CD8-positive, alpha-beta memory T cell (primary cell): Measurements from ENCODE around the gene SLC39A9. TPM values are rescaled to one million over a fixed set of nuclear protein-coding genes. Genes with fewer than 3 reads are reported as not detected.
"Not testable (repeated sequence)": the region's sequence is repeated elsewhere in the genome, so short reads cannot be mapped to it uniquely, and the experiment has no call there.

Source experiments
- CTCF ChIA-PET: fragments of 350-600 bp; sonication (Branson Sonifier 250); formaldehyde crosslinking; loops from one replicate; lab custom pipeline; 2021; ENCODE audit warnings: antibody characterized with exemption; lab: Charles Lee
- POLR2A ChIA-PET: fragments of 350-600 bp; sonication (Branson Sonifier 250); formaldehyde crosslinking; loops from one replicate; lab custom pipeline; 2021; ENCODE audit warnings: antibody characterized with exemption; lab: Charles Lee
- DNase-seq, 5 donors: peaks; one replicate each; pipeline versions ENCODE4 v3.0.0 to v3.0.0-alpha.2; 2020 to 2022; ENCODE audit warnings: mixed read lengths in 1 of 5
- H3K27ac ChIP-seq: one replicate; pipeline ENCODE4 v1.7.0; 2013; ENCODE audit warnings: low read depth, mild to moderate bottlenecking, low read length, moderate library complexity
- H3K27me3 ChIP-seq: 2 replicates; pipeline ENCODE4 v1.7.0; 2013; ENCODE audit warnings: low read length, mild to moderate bottlenecking; ENCODE audit not compliant: insufficient read depth, poor library complexity, severe bottlenecking
- H3K36me3 ChIP-seq: 2 replicates; pipeline ENCODE4 v1.7.0; 2013; ENCODE audit warnings: mild to moderate bottlenecking, low read length, moderate library complexity; ENCODE audit not compliant: insufficient read depth
- H3K4me1 ChIP-seq: 2 replicates; pipeline ENCODE4 v1.7.0; 2013; ENCODE audit warnings: mild to moderate bottlenecking, low read length, moderate library complexity; ENCODE audit not compliant: insufficient read depth
- H3K4me3 ChIP-seq: 2 replicates; pipeline ENCODE4 v1.7.0; 2013; ENCODE audit warnings: mild to moderate bottlenecking, low read length
- H3K9me3 ChIP-seq: 2 replicates; pipeline ENCODE4 v1.7.0; 2013; ENCODE audit warnings: mild to moderate bottlenecking, low read length
- H3K27ac Mint-ChIP-seq, 8 donors: one replicate each; pipeline ENCODE4 v1.8.0; 2020 to 2021; ENCODE audit warnings: mixed read lengths in 8 of 8, mild to moderate bottlenecking in 6 of 8, inconsistent platforms in 3 of 8, moderate library complexity in 3 of 8
- H3K27me3 Mint-ChIP-seq, 2 donors: one replicate each; pipeline ENCODE4 v1.8.0; 2020 to 2021; ENCODE audit warnings: mixed read lengths in 2 of 2, mild to moderate bottlenecking in 1 of 2, moderate library complexity in 1 of 2
- H3K36me3 Mint-ChIP-seq, 3 donors: one replicate each; pipeline ENCODE4 v1.8.0; 2020 to 2021; ENCODE audit warnings: mixed read lengths in 3 of 3, inconsistent platforms in 1 of 3, mild to moderate bottlenecking in 1 of 3
- H3K4me1 Mint-ChIP-seq, 3 donors: one replicate each; pipeline ENCODE4 v1.8.0; 2020 to 2021; ENCODE audit warnings: mixed read lengths in 3 of 3, inconsistent platforms in 1 of 3, mild to moderate bottlenecking in 1 of 3
- H3K4me3 Mint-ChIP-seq, 7 donors: one replicate each; pipeline ENCODE4 v1.8.0; 2020 to 2021; ENCODE audit warnings: mixed read lengths in 7 of 7, mild to moderate bottlenecking in 6 of 7, moderate library complexity in 4 of 7, inconsistent platforms in 2 of 7
- H3K9me3 Mint-ChIP-seq, 5 donors: one replicate each; pipeline ENCODE4 v1.8.0; 2020 to 2022; ENCODE audit warnings: mixed read lengths in 5 of 5, mild to moderate bottlenecking in 3 of 5, moderate library complexity in 2 of 5, inconsistent platforms in 1 of 5
- polyA plus RNA-seq: library from polyadenylated mRNA; unstranded; fragments of 300-500 nt; fragmentation: Illumina TruSeq; gene quantifications from one replicate; pipeline ENCODE4 v1.2.3, GENCODE V29; 2021
- total RNA-seq, 2 experiments: library from RNA; stranded (reverse); gene quantifications; one replicate each; pipeline ENCODE4 v1.2.3, GENCODE V29; 2021

Gene SLC39A9
- total and polyA plus RNA-seq, 3 experiments from 2014 or later: 18.9 to 53.6 (median 51.3) TPM

DNA sequence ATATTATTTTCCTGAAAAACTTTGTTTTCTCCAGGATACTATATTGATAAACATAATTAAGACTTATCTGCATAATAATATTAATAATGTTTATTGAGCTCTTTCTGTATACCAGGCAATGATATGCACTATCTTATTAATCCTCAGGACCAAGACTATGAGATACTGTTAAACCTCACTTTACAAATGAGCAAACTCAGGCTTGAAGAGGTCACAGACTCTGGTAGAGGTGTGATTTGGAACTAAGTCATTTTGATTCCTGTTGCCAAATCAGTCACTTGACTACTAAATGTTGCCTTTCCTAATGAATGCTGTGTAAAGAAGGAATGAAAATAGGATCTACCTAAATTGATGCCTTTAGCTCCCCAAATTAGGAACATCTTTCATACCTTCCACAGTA is 7.3 kb downstream of the SLC39A9 start:
- POLR2A ChIA-PET: no interaction called here

DNA sequence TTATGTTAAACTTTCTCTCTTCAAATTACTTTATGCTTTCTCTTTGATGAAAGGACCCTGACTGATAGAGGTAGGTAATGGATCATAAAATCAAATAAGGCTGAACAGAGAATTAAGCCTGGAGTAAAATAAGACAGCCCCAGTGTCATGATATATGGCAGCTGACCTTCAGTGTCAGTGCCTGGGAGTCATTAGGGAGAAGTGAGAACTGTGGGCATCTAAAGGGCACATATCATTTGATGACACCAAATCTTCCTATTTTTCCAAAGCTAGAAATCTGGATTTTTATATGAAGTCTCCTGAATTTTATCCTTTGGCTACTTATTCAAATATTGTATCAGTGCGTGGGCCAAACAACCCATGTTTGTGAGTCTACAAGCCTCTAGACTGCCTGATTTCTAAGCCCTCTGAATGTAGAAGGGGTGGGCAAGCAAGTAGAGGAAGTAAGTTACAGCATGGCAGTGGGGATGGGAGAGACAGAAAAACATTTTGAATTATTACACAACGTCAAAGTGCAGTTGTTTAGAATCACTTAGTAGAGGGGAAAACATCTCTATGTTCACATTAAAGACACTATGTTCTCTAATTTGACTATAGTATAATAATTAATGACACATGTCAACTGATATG is 10.0 kb downstream of the SLC39A9 start:
- Histone ChIP-seq H3K27me3 (no peaks in the 10 kb centered on the region), H3K9me3 (no peaks in the 10 kb centered on the region), H3K4me1 (no peaks in the 10 kb centered on the region), H3K36me3 (no peaks in the 10 kb centered on the region), H3K4me3 (no peak overlapping the region), H3K27ac (no peak overlapping the region)
- peaks cover 4 to 23% (median 6%) of the 10 kb centered on the region in 3 donors for H3K36me3 Mint-ChIP-seq
- H3K27me3 Mint-ChIP-seq: no peaks in the 10 kb centered on the region
- no peak overlapping the region for H3K4me3 Mint-ChIP-seq
- ChIA-PET POLR2A (no interaction called here), CTCF (no interaction called here)
- H3K27ac Mint-ChIP-seq: no peak overlapping the region
- peaks cover 19 to 58% (median 37%) of the 10 kb centered on the region in 3 donors for H3K4me1 Mint-ChIP-seq
- DNase-seq: no peak
- no peaks in the 10 kb centered on the region for H3K9me3 Mint-ChIP-seq

More for the DNA sequence above, 7.3 kb downstream of the SLC39A9 start:
- Histone ChIP-seq H3K4me1 (peaks cover 12% of the 10 kb centered on the region), H3K9me3 (no peaks in the 10 kb centered on the region), H3K36me3 (no peaks in the 10 kb centered on the region), H3K27me3 (no peaks in the 10 kb centered on the region), H3K4me3 (no peak overlapping the region), H3K27ac (no peak overlapping the region)
- no peaks in the 10 kb centered on the region for H3K9me3 Mint-ChIP-seq
- H3K27me3 Mint-ChIP-seq: no peaks in the 10 kb centered on the region
- H3K27ac Mint-ChIP-seq: no peak overlapping the region
- CTCF ChIA-PET: no interaction called here
- H3K4me3 Mint-ChIP-seq: no peak overlapping the region
- DNase-seq: no peak
- H3K4me1 Mint-ChIP-seq: peaks cover 23 to 67% (median 48%) of the 10 kb centered on the region in 3 donors
- peaks cover 4 to 23% (median 6%) of the 10 kb centered on the region in 3 donors for H3K36me3 Mint-ChIP-seq

DNA sequence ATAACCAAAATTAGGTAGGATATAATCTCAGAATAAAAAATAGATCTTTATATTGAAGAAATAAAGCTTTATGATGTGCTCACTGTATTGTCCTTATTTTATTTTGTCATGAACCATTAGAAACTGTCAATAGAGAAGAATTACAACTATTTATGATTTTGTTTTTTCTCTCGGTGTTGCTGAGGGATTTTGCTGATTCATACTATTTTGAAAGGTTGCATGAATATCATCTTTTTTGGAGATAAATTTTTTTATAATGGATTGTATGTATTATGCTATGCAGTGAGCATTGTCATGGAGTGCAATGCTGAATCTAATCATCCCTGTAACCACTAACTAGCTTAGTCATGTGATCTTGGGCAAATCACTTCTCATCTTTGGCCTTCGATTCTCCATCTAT is 15.0 kb downstream of the SLC39A9 start:
- no peak overlapping the region for H3K27ac Mint-ChIP-seq

DNA sequence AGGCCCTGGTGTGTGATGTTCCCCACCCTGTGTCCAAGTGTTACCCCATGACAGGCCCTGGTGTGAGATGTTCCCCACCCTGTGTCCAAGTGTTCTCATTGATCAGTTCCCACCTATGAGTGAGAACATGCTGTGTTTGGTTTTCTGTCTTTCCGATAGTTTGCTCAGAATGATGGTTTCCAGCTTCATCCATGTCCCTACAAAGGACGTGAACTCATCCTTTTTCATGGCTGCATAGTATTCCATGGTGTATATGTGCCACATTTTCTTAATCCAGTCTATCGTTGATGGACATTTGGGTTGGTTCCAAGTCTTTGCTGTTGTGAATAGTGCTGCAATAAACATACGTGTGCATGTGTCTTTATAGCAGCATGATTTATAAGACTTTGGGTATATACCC is 17.6 kb downstream of the SLC39A9 start:
- H3K27ac ChIP-seq, H3K9me3 ChIP-seq, H3K4me3 ChIP-seq, H3K36me3 ChIP-seq, CTCF ChIA-PET, H3K27me3 Mint-ChIP-seq, H3K27ac Mint-ChIP-seq, H3K4me1 ChIP-seq, H3K27me3 ChIP-seq, H3K9me3 Mint-ChIP-seq, H3K4me3 Mint-ChIP-seq, POLR2A ChIA-PET, DNase-seq, H3K36me3 Mint-ChIP-seq: not testable (repeated sequence)
- H3K4me1 Mint-ChIP-seq: peaks cover 46 to 67% (median 48%) of the 10 kb centered on the region in 3 donors

More for the DNA sequence above, 15.0 kb downstream of the SLC39A9 start:
- Histone ChIP-seq H3K27ac (no peak overlapping the region), H3K27me3 (no peaks in the 10 kb centered on the region), H3K4me1 (no peaks in the 10 kb centered on the region), H3K9me3 (no peaks in the 10 kb centered on the region), H3K36me3 (no peaks in the 10 kb centered on the region), H3K4me3 (no peak overlapping the region)
- CTCF ChIA-PET: no interaction called here
- H3K4me1 Mint-ChIP-seq: peaks cover 27 to 55% (median 40%) of the 10 kb centered on the region in 3 donors
- POLR2A ChIA-PET: no interaction called here
- no peak for DNase-seq
- H3K27me3 Mint-ChIP-seq: peaks cover 0 to 1% of the 10 kb centered on the region in 2 donors
- no peak overlapping the region for H3K4me3 Mint-ChIP-seq
- peaks cover 0 to 8% (median 6%) of the 10 kb centered on the region in 3 donors for H3K36me3 Mint-ChIP-seq
- peaks cover 0 to 5% (median 3%) of the 10 kb centered on the region in 5 donors for H3K9me3 Mint-ChIP-seq

DNA sequence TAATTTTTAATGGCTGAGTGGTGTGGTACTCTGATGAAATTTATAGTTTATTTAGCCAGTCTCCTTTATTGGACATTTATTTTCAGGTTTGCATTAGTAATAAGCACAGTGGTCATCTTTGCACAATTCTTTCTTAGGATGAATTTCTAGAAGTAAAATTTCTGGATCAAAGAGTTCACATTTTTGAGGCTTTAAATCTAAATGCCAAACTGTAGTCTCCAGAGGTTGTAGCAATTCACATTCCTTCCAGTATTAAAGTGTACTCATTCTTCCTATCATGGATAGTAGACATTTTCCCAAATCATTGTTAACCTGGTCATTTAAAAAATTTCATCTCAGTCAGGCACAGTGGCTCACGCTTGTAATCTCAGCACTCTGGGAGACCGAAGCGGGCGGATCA is 24.8 kb downstream of the SLC39A9 start:
- Histone ChIP-seq H3K36me3 (peaks cover 33% of the 10 kb centered on the region), H3K27me3 (no peaks in the 10 kb centered on the region), H3K9me3 (no peaks in the 10 kb centered on the region), H3K27ac (no peak overlapping the region), H3K4me3 (no peak overlapping the region), H3K4me1 (no peaks in the 10 kb centered on the region)
- H3K27ac Mint-ChIP-seq: no peak overlapping the region
- H3K36me3 Mint-ChIP-seq: peaks cover 16 to 49% (median 21%) of the 10 kb centered on the region in 3 donors
- no peak overlapping the region for H3K4me3 Mint-ChIP-seq
- POLR2A ChIA-PET: no interaction called here
- DNase-seq: no peak
- CTCF ChIA-PET: no interaction called here
- H3K9me3 Mint-ChIP-seq: no peaks in the 10 kb centered on the region
- peaks cover 29 to 36% (median 31%) of the 10 kb centered on the region in 3 donors for H3K4me1 Mint-ChIP-seq
- no peaks in the 10 kb centered on the region for H3K27me3 Mint-ChIP-seq

DNA sequence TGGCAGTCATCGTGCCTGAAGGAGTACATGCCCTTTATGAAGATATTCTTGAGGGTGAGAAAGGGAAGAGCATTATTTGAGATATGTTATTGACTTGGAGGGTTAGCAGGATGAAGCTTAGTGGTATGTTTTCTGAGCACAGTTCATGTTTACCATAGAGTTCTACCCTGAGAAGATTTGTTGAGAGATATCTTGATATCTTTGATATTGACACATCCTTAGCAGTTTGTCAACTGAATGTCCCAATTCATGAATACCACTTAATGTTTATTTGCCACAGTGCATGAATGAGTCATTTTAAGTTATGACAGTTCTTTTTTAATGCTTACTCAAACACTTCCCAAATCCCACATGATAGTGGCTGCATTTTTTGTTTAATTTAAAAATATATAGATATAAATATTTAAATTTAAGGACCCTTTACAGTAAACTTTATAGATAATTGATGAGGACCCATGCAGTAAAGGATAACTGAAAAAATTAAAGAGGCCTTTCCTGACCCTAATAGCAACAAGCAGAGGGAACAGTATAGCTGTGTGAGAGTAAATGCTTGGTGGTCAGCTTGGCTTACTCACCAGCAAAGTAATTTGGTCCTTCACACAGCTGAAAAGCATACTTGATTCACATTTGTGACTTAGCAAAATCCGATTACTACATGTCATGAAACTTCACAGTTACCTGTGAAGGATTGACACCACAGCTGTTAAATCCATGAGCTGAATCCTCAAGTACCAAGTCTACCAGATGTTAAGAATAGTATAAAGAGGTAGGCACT is 25.8 kb downstream of the SLC39A9 start:
- Histone ChIP-seq H3K4me3 (no peak overlapping the region), H3K4me1 (no peaks in the 10 kb centered on the region), H3K27me3 (no peaks in the 10 kb centered on the region), H3K9me3 (no peaks in the 10 kb centered on the region), H3K27ac (no peak overlapping the region), H3K36me3 (peaks cover 33% of the 10 kb centered on the region)
- Mint-ChIP-seq H3K36me3 (peaks cover 20 to 58% (median 25%) of the 10 kb centered on the region in 3 donors), H3K27me3 (no peaks in the 10 kb centered on the region), H3K9me3 (no peaks in the 10 kb centered on the region), H3K27ac (peak overlapping the region in 1 of 8 donors; percentile 9), H3K4me3 (no peak overlapping the region), H3K4me1 (peaks cover 19 to 30% (median 20%) of the 10 kb centered on the region in 3 donors)
- no peak for DNase-seq
- CTCF ChIA-PET: no interaction called here
- POLR2A ChIA-PET: no interaction called here

DNA sequence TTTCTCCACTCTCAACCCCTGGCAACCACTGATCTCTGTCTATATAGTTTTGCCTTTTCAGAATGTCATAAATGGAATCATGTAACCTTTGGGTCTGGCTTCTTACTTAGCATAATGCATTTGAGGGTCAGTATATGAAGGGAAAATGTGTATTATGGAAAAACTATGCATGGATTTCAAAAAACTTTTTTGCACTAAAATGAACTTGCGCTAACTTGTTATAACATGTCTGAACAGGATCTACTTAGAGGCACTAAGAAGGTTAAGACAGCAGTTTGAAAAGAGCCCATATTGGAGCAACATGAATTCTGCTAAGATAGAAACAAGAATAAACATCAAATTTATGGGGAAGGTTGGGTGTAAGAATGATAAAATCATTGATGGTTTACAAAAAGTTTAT is 29.1 kb downstream of the SLC39A9 start:
- H3K36me3 Mint-ChIP-seq: peaks cover 25 to 62% (median 27%) of the 10 kb centered on the region in 3 donors
- no peaks in the 10 kb centered on the region for H3K27me3 Mint-ChIP-seq
- Histone ChIP-seq H3K36me3 (peaks cover 33% of the 10 kb centered on the region), H3K27ac (no peak overlapping the region), H3K4me1 (no peaks in the 10 kb centered on the region), H3K27me3 (no peaks in the 10 kb centered on the region), H3K9me3 (no peaks in the 10 kb centered on the region), H3K4me3 (no peak overlapping the region)
- DNase-seq: no peak
- no peaks in the 10 kb centered on the region for H3K9me3 Mint-ChIP-seq
- no peak overlapping the region for H3K4me3 Mint-ChIP-seq
- ChIA-PET POLR2A (no interaction called here), CTCF (no interaction called here)
- H3K4me1 Mint-ChIP-seq: peaks cover 10 to 29% (median 11%) of the 10 kb centered on the region in 3 donors
- no peak overlapping the region for H3K27ac Mint-ChIP-seq

DNA sequence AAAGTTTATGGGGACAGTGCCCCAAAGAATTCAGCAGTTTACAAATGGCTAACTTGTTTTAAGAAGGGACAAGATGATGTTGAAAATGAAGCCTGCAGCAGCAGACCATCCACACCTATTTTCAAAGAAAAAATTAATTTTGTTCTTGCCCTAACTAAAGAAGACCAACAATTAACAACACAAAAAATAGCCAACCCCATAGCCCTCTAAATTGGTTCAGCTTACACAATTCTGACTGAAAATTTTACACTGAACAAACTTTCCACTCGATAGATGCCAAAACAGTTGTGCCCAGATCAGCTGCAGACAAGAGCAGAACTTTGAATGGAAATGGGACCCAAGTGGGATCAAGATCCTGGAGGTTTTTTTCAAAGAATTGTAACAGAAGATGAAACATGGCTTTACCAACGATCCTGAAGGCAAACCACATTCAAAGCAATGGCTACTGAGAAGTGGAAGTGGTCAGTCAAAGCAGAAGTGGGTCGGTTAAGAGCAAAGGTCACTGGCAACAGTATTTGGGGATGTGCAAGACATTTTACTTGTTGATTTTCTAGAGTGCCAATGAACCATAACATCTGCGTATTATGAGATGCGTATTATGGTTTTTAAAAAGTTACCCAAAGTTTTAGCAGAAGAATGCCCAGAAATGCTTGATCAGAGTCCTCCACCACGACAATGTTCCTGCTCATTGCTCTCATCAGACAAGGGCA is 30.0 kb downstream of the SLC39A9 start:
- Histone ChIP-seq H3K4me1 (no peaks in the 10 kb centered on the region), H3K9me3 (no peaks in the 10 kb centered on the region), H3K36me3 (peaks cover 33% of the 10 kb centered on the region), H3K27ac (no peak overlapping the region), H3K27me3 (no peaks in the 10 kb centered on the region), H3K4me3 (no peak overlapping the region)
- H3K27ac Mint-ChIP-seq: no peak overlapping the region
- H3K4me3 Mint-ChIP-seq: no peak overlapping the region
- H3K4me1 Mint-ChIP-seq: peaks cover 10 to 34% (median 11%) of the 10 kb centered on the region in 3 donors
- ChIA-PET CTCF (no interaction called here), POLR2A (no interaction called here)
- H3K36me3 Mint-ChIP-seq: peaks cover 25 to 58% (median 27%) of the 10 kb centered on the region in 3 donors
- H3K9me3 Mint-ChIP-seq: no peaks in the 10 kb centered on the region
- no peak for DNase-seq
- H3K27me3 Mint-ChIP-seq: no peaks in the 10 kb centered on the region
